D341Med (cell line): ENCODE measurements around the gene KCNIP1.

Experiments used
- DNase-seq: peaks from one replicate; pipeline ENCODE4 v3.0.0; 2012; ENCODE audit warnings: low spot score

The KCNIP1 gene

GRCh38 chr5:170597109-170597751, 93.4 kb downstream of the KCNIP1 start:
- DNase-seq, result no peak

- DNase-seq, result no peak
These were observed 94.1 kb downstream of the KCNIP1 start for GRCh38 chr5:170597872-170598271.

GRCh38 chr5:170599756-170600155, 95.9 kb downstream of the KCNIP1 start:
- no peak for DNase-seq

GRCh38 chr5:170601619-170602018, 97.8 kb downstream of the KCNIP1 start:
- DNase-seq, result no peak

GRCh38 chr5:170603109-170603508, 99.3 kb downstream of the KCNIP1 start:
- DNase-seq, result no peak

GRCh38 chr5:170603578-170604565, 100.1 kb downstream of the KCNIP1 start:
- DNase-seq, result peak; percentile 66

GRCh38 chr5:170606941-170607340, 103.1 kb downstream of the KCNIP1 start:
- DNase-seq, result no peak

GRCh38 chr5:170611449-170612090, 107.8 kb downstream of the KCNIP1 start:
- no peak for DNase-seq

GRCh38 chr5:170612256-170612678, 108.4 kb downstream of the KCNIP1 start:
- no peak for DNase-seq

- DNase-seq, result no peak
These were observed 110.3 kb downstream of the KCNIP1 start for GRCh38 chr5:170614065-170614490.

- no peak for DNase-seq
These were observed 110.9 kb downstream of the KCNIP1 start for GRCh38 chr5:170614720-170615119.

GRCh38 chr5:170617533-170618490, 114.0 kb downstream of the KCNIP1 start:
- DNase-seq, result no peak

GRCh38 chr5:170619869-170620268, 116.0 kb downstream of the KCNIP1 start:
- no peak for DNase-seq

GRCh38 chr5:170622933-170623332, 119.1 kb downstream of the KCNIP1 start:
- DNase-seq, result no peak

GRCh38 chr5:170623576-170624181, 119.9 kb downstream of the KCNIP1 start:
- DNase-seq, result peak; percentile 43

- DNase-seq, result no peak
These were observed 121.7 kb downstream of the KCNIP1 start for GRCh38 chr5:170625221-170626165.

GRCh38 chr5:170626507-170627150, 122.8 kb downstream of the KCNIP1 start:
- no peak for DNase-seq

GRCh38 chr5:170627271-170627670, 123.5 kb downstream of the KCNIP1 start:
- no peak for DNase-seq

- DNase-seq, result no peak
These were observed 124.2 kb downstream of the KCNIP1 start for GRCh38 chr5:170628028-170628427.
